Hematopoietic multipotent progenitor cell treated with erythropoietin and hydrocortisone succinate and interleukin-3 and kit ligand, for 15 days (in vitro differentiated cells): Measurements from ENCODE around the gene USB1.
A peak's percentile ranks its signal among the peaks of the same experiment; 100 is the strongest.
"Not testable (repeated sequence)": the region's sequence is repeated elsewhere in the genome, so short reads cannot be mapped to it uniquely, and the experiment has no call there.

Experiments used
- DNase-seq: peaks from one replicate; pipeline ENCODE4 v3.0.0-alpha.2; 2015; ENCODE audit warnings: low spot score

The USB1 gene

GRCh38 chr16:57970319-57970718 is 30.9 kb upstream of the USB1 start:
- no peak for DNase-seq

- DNase-seq = no peak
Measured at GRCh38 chr16:57970970-57971369, 30.2 kb upstream of the USB1 start, which contains the start of gene CNGB1. Gene CNGB1 (minus strand): TSS chr16:57971128. CDS start chr16:57967286, 3,842 bp downstream.

GRCh38 chr16:57971848-57972247 is 29.4 kb upstream of the USB1 start:
- DNase-seq = no peak

GRCh38 chr16:57972306-57972705 is 28.9 kb upstream of the USB1 start:
- no peak for DNase-seq

GRCh38 chr16:57976331-57976796 is 24.8 kb upstream of the USB1 start:
- DNase-seq = peak; percentile 52

GRCh38 chr16:57977418-57978069 is 23.7 kb upstream of the USB1 start:
- DNase-seq = no peak

GRCh38 chr16:57978070-57978465 is 23.1 kb upstream of the USB1 start:
- not testable (repeated sequence) for DNase-seq

GRCh38 chr16:57979006-57979585 is 22.1 kb upstream of the USB1 start:
- no peak for DNase-seq

- no peak for DNase-seq
Measured at GRCh38 chr16:57981636-57982035, 19.6 kb upstream of the USB1 start.

GRCh38 chr16:57982385-57982784 is 18.8 kb upstream of the USB1 start:
- DNase-seq = no peak

- peak; percentile 77 for DNase-seq
Measured at GRCh38 chr16:57984443-57985203, 16.6 kb upstream of the USB1 start.

- DNase-seq = no peak
Measured at GRCh38 chr16:57985204-57986181, 15.7 kb upstream of the USB1 start.

- DNase-seq = no peak
Measured at GRCh38 chr16:57986196-57986595, 15.0 kb upstream of the USB1 start.

GRCh38 chr16:57987441-57988177 is 13.6 kb upstream of the USB1 start:
- no peak for DNase-seq

- no peak for DNase-seq
Measured at GRCh38 chr16:57988929-57989328, 12.3 kb upstream of the USB1 start.

GRCh38 chr16:57991551-57992059 is 9.6 kb upstream of the USB1 start:
- DNase-seq = no peak

GRCh38 chr16:57992084-57992483 is 9.1 kb upstream of the USB1 start:
- DNase-seq = no peak

GRCh38 chr16:57993438-57993837 is 7.8 kb upstream of the USB1 start:
- no peak for DNase-seq

- no peak for DNase-seq
Measured at GRCh38 chr16:57993897-57994296, 7.3 kb upstream of the USB1 start.

GRCh38 chr16:57994361-57994760 is 6.8 kb upstream of the USB1 start:
- DNase-seq = no peak

GRCh38 chr16:57994778-57995177 is 6.4 kb upstream of the USB1 start:
- peak; percentile 42 for DNase-seq
